Mesothelial cell of epicardium (in vitro differentiated cells): ENCODE results near the gene FOCAD. TPM values are rescaled to one million over a fixed set of nuclear protein-coding genes. Genes with fewer than 3 reads are reported as not detected.

Experiments
- DNase-seq, 2 experiments: peaks; one replicate each; pipeline ENCODE4 v3.0.0; 2021; ENCODE audit warnings: low spot score in 2 of 2; ENCODE audit not compliant: unreplicated experiment in 2 of 2
- H3K27ac Mint-ChIP-seq: 2 replicates; pipeline ENCODE4 v1.8.0; 2021; ENCODE audit warnings: mixed read lengths
- H3K27me3 Mint-ChIP-seq: 2 replicates; pipeline ENCODE4 v1.8.0; 2021; ENCODE audit warnings: low read depth, mixed read lengths
- H3K36me3 Mint-ChIP-seq: 2 replicates; pipeline ENCODE4 v1.8.0; 2021; ENCODE audit warnings: mixed read lengths
- H3K4me1 Mint-ChIP-seq: 2 replicates; pipeline ENCODE4 v1.8.0; 2021; ENCODE audit warnings: mixed read lengths
- H3K4me3 Mint-ChIP-seq: 2 replicates; pipeline ENCODE4 v1.8.0; 2021; ENCODE audit warnings: mild to moderate bottlenecking, moderate library complexity, mixed read lengths
- H3K9me3 Mint-ChIP-seq: 2 replicates; pipeline ENCODE4 v1.8.0; 2021; ENCODE audit warnings: mixed read lengths
- total RNA-seq: library from RNA; stranded (reverse); gene quantifications from 3 replicates; pipeline ENCODE4 v1.2.1, GENCODE V29; 2021
- TF ChIP-seq, protein P1 (sequence below): fragments of 200-600 bp; sonication (generic); IDR thresholded peaks from one replicate; pipeline ENCODE4 v1.5.0; 2021; ENCODE audit warnings: antibody characterized with exemption; ENCODE audit not compliant: unreplicated experiment

Gene FOCAD
- total RNA-seq, 1 donor from 2014 or later = 78.4 TPM

DNA sequence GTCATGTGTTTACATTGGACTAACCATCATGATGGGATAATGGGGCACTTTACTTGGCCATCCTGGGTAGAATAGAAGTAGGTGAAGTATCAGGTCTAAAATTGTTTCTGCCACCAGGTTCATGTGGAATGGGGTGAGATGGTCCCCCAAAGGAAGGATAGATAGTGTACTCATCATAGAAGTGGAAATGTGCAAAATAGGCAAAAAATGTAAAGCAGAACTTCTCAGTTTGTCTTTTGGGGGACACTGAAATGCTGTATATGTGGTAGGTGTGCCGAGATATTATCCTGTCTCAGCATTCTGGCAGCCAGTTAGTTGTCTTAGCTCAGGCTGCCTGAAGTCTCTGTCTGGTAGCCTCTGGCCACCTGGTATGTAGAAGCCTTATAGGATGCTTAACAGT lies 107.6 kb downstream of the FOCAD start:
- Mint-ChIP-seq H3K9me3 (no peaks in the 10 kb centered on the region), H3K36me3 (peaks cover 31% of the 10 kb centered on the region), H3K27me3 (no peaks in the 10 kb centered on the region), H3K27ac (no peak overlapping the region), H3K4me1 (peaks cover 20% of the 10 kb centered on the region), H3K4me3 (no peak overlapping the region)
- no peak for DNase-seq
- TF ChIP-seq, protein P1, sequence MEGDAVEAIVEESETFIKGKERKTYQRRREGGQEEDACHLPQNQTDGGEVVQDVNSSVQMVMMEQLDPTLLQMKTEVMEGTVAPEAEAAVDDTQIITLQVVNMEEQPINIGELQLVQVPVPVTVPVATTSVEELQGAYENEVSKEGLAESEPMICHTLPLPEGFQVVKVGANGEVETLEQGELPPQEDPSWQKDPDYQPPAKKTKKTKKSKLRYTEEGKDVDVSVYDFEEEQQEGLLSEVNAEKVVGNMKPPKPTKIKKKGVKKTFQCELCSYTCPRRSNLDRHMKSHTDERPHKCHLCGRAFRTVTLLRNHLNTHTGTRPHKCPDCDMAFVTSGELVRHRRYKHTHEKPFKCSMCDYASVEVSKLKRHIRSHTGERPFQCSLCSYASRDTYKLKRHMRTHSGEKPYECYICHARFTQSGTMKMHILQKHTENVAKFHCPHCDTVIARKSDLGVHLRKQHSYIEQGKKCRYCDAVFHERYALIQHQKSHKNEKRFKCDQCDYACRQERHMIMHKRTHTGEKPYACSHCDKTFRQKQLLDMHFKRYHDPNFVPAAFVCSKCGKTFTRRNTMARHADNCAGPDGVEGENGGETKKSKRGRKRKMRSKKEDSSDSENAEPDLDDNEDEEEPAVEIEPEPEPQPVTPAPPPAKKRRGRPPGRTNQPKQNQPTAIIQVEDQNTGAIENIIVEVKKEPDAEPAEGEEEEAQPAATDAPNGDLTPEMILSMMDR = no peak

DNA sequence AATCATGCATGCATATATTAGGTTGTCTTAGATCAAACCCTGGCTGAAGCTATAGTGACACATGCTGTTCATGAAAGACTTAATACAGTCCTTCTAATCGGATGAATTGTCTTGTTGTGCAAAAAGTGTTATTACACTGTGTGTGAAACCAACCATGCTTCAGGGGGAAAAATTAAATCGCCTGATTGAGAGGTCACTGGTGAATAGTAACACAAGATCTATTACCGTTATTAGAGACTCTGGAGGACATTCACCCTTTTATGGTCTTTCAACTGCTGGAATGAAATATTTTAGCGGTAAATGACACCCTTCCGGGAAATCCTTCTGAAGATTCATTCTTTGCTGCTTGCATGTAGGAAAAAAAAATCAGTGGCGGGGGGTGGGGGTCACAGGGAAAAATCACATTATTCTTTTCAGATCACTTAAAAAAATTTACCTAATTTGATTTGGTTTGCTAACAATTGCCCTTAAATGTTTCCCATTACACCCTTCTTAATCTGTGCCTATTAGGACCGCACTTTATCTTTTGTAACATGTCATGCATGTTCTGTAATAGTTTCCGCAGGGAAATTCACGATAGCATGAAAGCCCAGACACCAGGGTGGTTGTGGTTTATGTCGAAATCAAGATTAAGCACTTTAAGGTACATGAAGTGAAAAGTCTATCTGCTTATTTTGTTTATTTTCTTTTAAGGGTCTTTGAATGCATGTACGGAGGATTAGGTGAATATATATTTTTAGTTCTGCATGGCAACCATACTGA lies 120.6 kb downstream of the FOCAD start:
- Mint-ChIP-seq H3K4me3 (no peak overlapping the region), H3K4me1 (peaks cover 11% of the 10 kb centered on the region), H3K36me3 (peaks cover 11% of the 10 kb centered on the region), H3K27me3 (no peaks in the 10 kb centered on the region), H3K27ac (no peak overlapping the region), H3K9me3 (no peaks in the 10 kb centered on the region)
- DNase-seq = no peak
- TF ChIP-seq, protein P1 = no peak

DNA sequence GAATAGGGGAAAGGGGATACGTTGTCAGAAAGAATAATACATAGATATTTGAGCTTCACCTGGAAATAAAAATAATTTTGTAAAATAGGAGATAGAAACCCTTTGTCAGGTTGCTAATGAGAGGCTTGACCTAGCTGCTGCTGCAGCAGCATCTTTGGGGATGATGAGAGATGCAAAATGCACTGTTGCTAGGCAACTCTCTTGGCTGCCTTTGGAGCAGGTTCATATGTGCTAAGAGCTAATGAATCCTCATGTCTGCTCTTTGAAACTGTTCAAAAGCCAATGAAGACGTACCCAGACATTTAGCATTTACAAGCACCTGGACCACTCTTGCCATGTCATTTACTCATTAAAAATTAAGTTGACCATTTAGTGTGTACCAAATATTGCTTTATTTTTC lies 121.7 kb downstream of the FOCAD start:
- H3K4me1 Mint-ChIP-seq = peaks cover 17% of the 10 kb centered on the region
- DNase-seq = no peak
- H3K27me3 Mint-ChIP-seq = no peaks in the 10 kb centered on the region
- no peaks in the 10 kb centered on the region for H3K9me3 Mint-ChIP-seq
- no peak overlapping the region for H3K4me3 Mint-ChIP-seq
- H3K27ac Mint-ChIP-seq = no peak overlapping the region
- TF ChIP-seq, protein P1 = no peak
- H3K36me3 Mint-ChIP-seq = peaks cover 3% of the 10 kb centered on the region

DNA sequence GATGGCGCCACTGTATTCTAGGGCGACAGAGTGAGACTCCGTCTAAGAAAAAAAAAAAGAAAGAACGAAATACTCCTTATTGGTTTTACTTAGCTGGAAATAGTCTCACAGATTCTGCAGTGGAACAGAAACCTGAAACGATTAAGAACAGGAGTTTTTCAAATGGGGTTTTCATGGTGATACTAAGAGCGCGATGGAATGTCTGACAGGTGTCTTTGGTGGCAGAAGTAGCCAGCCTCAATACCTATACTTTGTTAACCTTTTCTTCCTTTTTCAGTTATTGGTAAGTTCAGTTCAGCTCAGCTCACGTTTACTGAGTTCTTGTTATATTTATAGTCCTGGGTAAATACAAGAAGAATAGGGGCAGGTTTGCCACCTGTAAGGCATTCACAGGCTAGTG lies 123.9 kb downstream of the FOCAD start:
- Mint-ChIP-seq H3K4me1 (peaks cover 20% of the 10 kb centered on the region), H3K27me3 (no peaks in the 10 kb centered on the region), H3K4me3 (no peak overlapping the region), H3K36me3 (peaks cover 7% of the 10 kb centered on the region), H3K27ac (no peak overlapping the region), H3K9me3 (peaks cover 6% of the 10 kb centered on the region)
- TF ChIP-seq, protein P1 = no peak
- no peak for DNase-seq

DNA sequence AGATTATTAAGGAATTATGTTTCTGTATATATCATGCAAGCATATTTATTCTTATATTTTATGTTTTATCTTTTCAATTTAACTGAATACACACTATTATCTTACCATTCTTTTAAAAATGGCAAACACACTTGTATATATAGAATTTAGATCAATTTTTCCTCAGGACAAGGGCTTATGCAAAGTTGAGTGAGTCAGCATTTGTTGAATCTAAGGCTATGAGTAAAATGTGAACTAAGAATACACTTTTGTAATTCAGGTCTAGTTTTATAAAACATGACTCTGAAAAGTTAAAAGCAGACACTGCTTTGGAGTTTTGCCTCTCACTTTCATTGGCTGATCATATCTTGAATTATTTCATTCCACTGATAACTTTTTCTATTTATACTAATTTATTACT lies 127.8 kb downstream of the FOCAD start:
- TF ChIP-seq, protein P1 = no peak
- no peak overlapping the region for H3K4me3 Mint-ChIP-seq
- no peak for DNase-seq
- H3K4me1 Mint-ChIP-seq = peaks cover 18% of the 10 kb centered on the region
- H3K36me3 Mint-ChIP-seq = peaks cover 18% of the 10 kb centered on the region
- no peak overlapping the region for H3K27ac Mint-ChIP-seq
- peaks cover 15% of the 10 kb centered on the region for H3K9me3 Mint-ChIP-seq
- no peaks in the 10 kb centered on the region for H3K27me3 Mint-ChIP-seq
